ENCODE results near the gene GPX4.

The GPX4 gene

GRCh38 chr19:1103708-1104310 lies at the start of gene GPX4:
Gene GPX4 (plus strand): TSS chr19:1103994. CDS start chr19:1104044, 50 bp downstream.
- peak; percentile 94 to 98 (median 97) for DNase-seq (ENCODE audit: low read depth in 3 of 3)

- no peak for DNase-seq (ENCODE audit: low read depth in 3 of 3)
Measured at GRCh38 chr19:1054102-1055027, 49.4 kb upstream of the GPX4 start.

- DNase-seq (ENCODE audit: low read depth in 3 of 3), result no peak
Measured at GRCh38 chr19:1055028-1055425, 48.8 kb upstream of the GPX4 start.

GRCh38 chr19:1055886-1056620 lies 47.7 kb upstream of the GPX4 start:
- no peak for DNase-seq (ENCODE audit: low read depth in 3 of 3)

- DNase-seq (ENCODE audit: low read depth in 3 of 3), result no peak
Measured at GRCh38 chr19:1057176-1057855, 46.5 kb upstream of the GPX4 start.

- DNase-seq (ENCODE audit: low read depth in 3 of 3), result no peak
Measured at GRCh38 chr19:1058112-1058511, 45.7 kb upstream of the GPX4 start.

GRCh38 chr19:1060689-1061088 lies 43.1 kb upstream of the GPX4 start:
- DNase-seq (ENCODE audit: low read depth in 3 of 3), result no peak

- no peak for DNase-seq (ENCODE audit: low read depth in 3 of 3)
Measured at GRCh38 chr19:1061987-1062386, 41.8 kb upstream of the GPX4 start.

GRCh38 chr19:1062387-1063029 lies 41.3 kb upstream of the GPX4 start:
- DNase-seq (ENCODE audit: low read depth in 3 of 3), result peak in 1 of 3 donors; percentile 61

- peak in 1 of 3 donors; percentile 80 for DNase-seq (ENCODE audit: low read depth in 3 of 3)
Measured at GRCh38 chr19:1063030-1063908, 40.5 kb upstream of the GPX4 start.

GRCh38 chr19:1063909-1064660 lies 39.7 kb upstream of the GPX4 start:
- DNase-seq (ENCODE audit: low read depth in 3 of 3), result no peak

GRCh38 chr19:1064661-1065605 lies 38.9 kb upstream of the GPX4 start:
- DNase-seq (ENCODE audit: low read depth in 3 of 3), result no peak

- DNase-seq (ENCODE audit: low read depth in 3 of 3), result no peak
Measured at GRCh38 chr19:1065606-1066109, 38.1 kb upstream of the GPX4 start.

GRCh38 chr19:1066251-1066747 lies 37.5 kb upstream of the GPX4 start:
- no peak for DNase-seq (ENCODE audit: low read depth in 3 of 3)

GRCh38 chr19:1066748-1067340 lies 37.0 kb upstream of the GPX4 start, which contains the start of gene ARHGAP45:
Gene ARHGAP45 (plus strand): TSS chr19:1067167. CDS start chr19:1067406, 239 bp downstream.
- DNase-seq (ENCODE audit: low read depth in 3 of 3), result peak in 2 of 3 donors; percentile 68 to 80

GRCh38 chr19:1067341-1067957 lies 36.3 kb upstream of the GPX4 start:
- DNase-seq (ENCODE audit: low read depth in 3 of 3), result no peak
